ENCODE measurements around the gene CNOT6. TPM values are rescaled to one million over a fixed set of nuclear protein-coding genes. Genes with fewer than 3 reads are reported as not detected.

The CNOT6 gene
- total RNA-seq, 1 experiment from 2014 or later: 10.6 TPM

DNA sequence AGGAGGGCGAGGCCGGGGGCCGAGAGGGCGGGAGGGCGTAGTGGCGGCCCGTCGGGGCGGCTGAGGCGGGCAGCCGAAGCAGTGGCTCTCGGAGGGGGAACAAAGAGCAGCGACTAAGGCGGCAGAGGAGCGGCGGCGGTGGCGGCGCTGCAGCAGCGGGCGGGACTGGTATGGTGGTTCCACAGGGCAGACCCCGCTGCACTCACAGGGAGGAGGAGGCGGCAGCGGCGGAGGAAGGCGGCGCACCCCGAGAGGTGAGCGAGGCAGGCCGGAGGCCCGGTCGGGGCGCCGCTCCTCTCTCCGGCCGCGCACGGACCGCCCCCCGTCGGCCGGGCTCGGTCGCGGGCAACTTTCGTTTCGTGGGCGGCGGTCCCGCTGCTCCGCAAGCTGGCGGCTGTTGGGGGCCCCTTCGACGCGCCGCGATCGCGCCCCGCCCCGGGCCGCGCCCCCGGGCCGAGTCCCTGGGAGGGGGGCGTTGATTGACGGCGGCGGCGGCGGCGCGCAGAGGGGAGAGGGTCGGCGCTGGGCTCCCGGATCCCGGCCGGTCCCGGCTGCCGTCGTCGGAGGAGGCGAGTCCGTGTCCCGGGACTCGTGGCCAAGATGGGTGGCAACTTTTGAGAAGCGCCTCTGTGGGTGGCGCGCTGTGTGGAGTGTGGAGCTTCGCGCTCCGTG, 467 bp downstream of the CNOT6 start:
- Histone ChIP-seq H3K4me2 (ENCODE audit: low read length) (peak overlapping the region; percentile 98), H3K4me1 (ENCODE audit: insufficient read depth, low read length) (peaks cover 22% of the 10 kb centered on the region), H3K9me3 (ENCODE audit: low read length) (no peaks in the 10 kb centered on the region), H3K4me3 (ENCODE audit: low read length) (peak overlapping the region; percentile 87), H4K20me1 (ENCODE audit: low read length) (peaks cover 19% of the 10 kb centered on the region; the same call in 1 of the 2 replicates), H3K79me2 (ENCODE audit: low read length) (peaks cover 53% of the 10 kb centered on the region), H3F3A (ENCODE audit: low read length, unreplicated experiment) (no peaks in the 10 kb centered on the region), H3K27ac (ENCODE audit: low read length) (peak overlapping the region; percentile 32; the same call in 1 of the 2 replicates), H3K36me3 (ENCODE audit: low read depth, low read length) (peaks cover 5% of the 10 kb centered on the region; the same call in 1 of the 2 replicates), H2AFZ (ENCODE audit: low read length) (peak overlapping the region; percentile 68), H3K9me2 (replicated peaks; ENCODE audit: low read length) (no peaks in the 10 kb centered on the region), H3K9ac (ENCODE audit: low read length) (peak overlapping the region; percentile 90), H3K27me3 (ENCODE audit: low read length) (no peaks in the 10 kb centered on the region)
- no peak for DNase-seq
- TF ChIP-seq EZH2 (IDR thresholded peaks at IDR 0.05; ENCODE audit: low read length, unreplicated experiment) (no peak), EZH2phosphoT487 (IDR thresholded peaks at IDR 0.05; ENCODE audit: borderline replicate concordance, low read length) (no peak)
- TF ChIP-seq, protein P1, sequence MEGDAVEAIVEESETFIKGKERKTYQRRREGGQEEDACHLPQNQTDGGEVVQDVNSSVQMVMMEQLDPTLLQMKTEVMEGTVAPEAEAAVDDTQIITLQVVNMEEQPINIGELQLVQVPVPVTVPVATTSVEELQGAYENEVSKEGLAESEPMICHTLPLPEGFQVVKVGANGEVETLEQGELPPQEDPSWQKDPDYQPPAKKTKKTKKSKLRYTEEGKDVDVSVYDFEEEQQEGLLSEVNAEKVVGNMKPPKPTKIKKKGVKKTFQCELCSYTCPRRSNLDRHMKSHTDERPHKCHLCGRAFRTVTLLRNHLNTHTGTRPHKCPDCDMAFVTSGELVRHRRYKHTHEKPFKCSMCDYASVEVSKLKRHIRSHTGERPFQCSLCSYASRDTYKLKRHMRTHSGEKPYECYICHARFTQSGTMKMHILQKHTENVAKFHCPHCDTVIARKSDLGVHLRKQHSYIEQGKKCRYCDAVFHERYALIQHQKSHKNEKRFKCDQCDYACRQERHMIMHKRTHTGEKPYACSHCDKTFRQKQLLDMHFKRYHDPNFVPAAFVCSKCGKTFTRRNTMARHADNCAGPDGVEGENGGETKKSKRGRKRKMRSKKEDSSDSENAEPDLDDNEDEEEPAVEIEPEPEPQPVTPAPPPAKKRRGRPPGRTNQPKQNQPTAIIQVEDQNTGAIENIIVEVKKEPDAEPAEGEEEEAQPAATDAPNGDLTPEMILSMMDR (conservative IDR thresholded peaks at IDR 0.05; ENCODE audit: low read depth, low read length): no peak
- intact Hi-C loops (cut with micrococcal nuclease): loop anchor here (10.0 kb wide), 1 partner anchor 110 kb away; no protein-coding TSS in a partner anchor
- ChIA-PET CTCF (no interaction called here), POLR2A (ENCODE audit: unreplicated experiment) (interaction anchor here (0.5 kb wide), 1 partner anchor 423 kb away, joined by 3 read pairs; no protein-coding TSS in a partner anchor)
- ATAC-seq: peak; percentile 19
- no TSS peak for BruUV-seq (replicated peaks)

DNA sequence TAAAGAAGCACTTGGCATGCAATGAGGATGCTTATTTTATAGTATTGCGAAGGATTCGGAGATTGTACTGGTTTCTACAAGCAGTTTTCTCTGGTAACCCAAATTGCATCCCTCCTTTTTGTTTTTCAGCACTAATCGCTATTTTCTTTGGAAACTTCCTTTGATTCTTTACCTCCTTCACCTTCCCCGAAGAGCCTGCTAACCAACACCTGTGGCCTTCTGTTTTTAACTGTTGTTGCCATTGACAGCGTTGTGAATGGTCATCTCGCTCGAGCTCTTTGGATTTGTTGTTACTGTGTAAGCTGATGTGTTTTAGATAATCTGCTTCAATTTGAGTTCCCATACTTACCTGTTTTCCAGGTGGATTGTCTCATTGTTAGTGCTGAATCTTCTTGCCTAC, 1.1 kb downstream of the CNOT6 start:
- TF ChIP-seq EZH2 (IDR thresholded peaks at IDR 0.05; ENCODE audit: low read length, unreplicated experiment): no peak
- TF ChIP-seq EZH2phosphoT487 (IDR thresholded peaks at IDR 0.05; ENCODE audit: borderline replicate concordance, low read length): no peak
- TF ChIP-seq, protein P1 (conservative IDR thresholded peaks at IDR 0.05; ENCODE audit: low read depth, low read length): no peak
- peaks cover 22% of the 10 kb centered on the region for H3K4me1 ChIP-seq (ENCODE audit: insufficient read depth, low read length)
- H3K9me3 ChIP-seq (ENCODE audit: low read length): no peaks in the 10 kb centered on the region
- intact Hi-C loops (cut with micrococcal nuclease): loop anchor here (10.0 kb wide), 1 partner anchor 110 kb away; no protein-coding TSS in a partner anchor
- BruUV-seq (replicated peaks): TSS peak; percentile 45
- peak overlapping the region; percentile 90 for H3K9ac ChIP-seq (ENCODE audit: low read length)
- H3K79me2 ChIP-seq (ENCODE audit: low read length): peaks cover 60% of the 10 kb centered on the region
- no peaks in the 10 kb centered on the region for H3K27me3 ChIP-seq (ENCODE audit: low read length)
- H3K4me2 ChIP-seq (ENCODE audit: low read length): peak overlapping the region; percentile 98
- H3K27ac ChIP-seq (ENCODE audit: low read length): no peak overlapping the region
- peaks cover 19% of the 10 kb centered on the region; the same call in 1 of the 2 replicates for H4K20me1 ChIP-seq (ENCODE audit: low read length)
- H3K9me2 ChIP-seq (replicated peaks; ENCODE audit: low read length): no peaks in the 10 kb centered on the region
- H2AFZ ChIP-seq (ENCODE audit: low read length): no peak overlapping the region; the same call in 1 of the 2 replicates
- no peaks in the 10 kb centered on the region for H3F3A ChIP-seq (ENCODE audit: low read length, unreplicated experiment)
- POLR2A ChIA-PET (ENCODE audit: unreplicated experiment): no interaction called here
- peaks cover 5% of the 10 kb centered on the region; the same call in 1 of the 2 replicates for H3K36me3 ChIP-seq (ENCODE audit: low read depth, low read length)
- no peak for ATAC-seq
- peak overlapping the region; percentile 87 for H3K4me3 ChIP-seq (ENCODE audit: low read length)
- CTCF ChIA-PET: no interaction called here
- no peak for DNase-seq

Measured in PC-3 (cell line).